GM18870 (cell line): ENCODE measurements around the gene CD109.
"Not testable (repeated sequence)": the region's sequence is repeated elsewhere in the genome, so short reads cannot be mapped to it uniquely, and the experiment has no call there.

Experiments used
- ATAC-seq: cut with Tn5 transposase; IDR thresholded peaks from one replicate; pipeline ENCODE4 v1.9.1; 2021; ENCODE audit warnings: moderate library complexity; ENCODE audit not compliant: unreplicated experiment

The CD109 gene

GRCh38 chr6:73851048-73851447 is 155.0 kb downstream of the CD109 start:
- not testable (repeated sequence) for ATAC-seq

- no peak for ATAC-seq
Observed at GRCh38 chr6:73854998-73855718, 159.2 kb downstream of the CD109 start.

- ATAC-seq: no peak
Observed at GRCh38 chr6:73857341-73857890, 161.4 kb downstream of the CD109 start.

- ATAC-seq: no peak
Observed at GRCh38 chr6:73858376-73858775, 162.4 kb downstream of the CD109 start.

- ATAC-seq: no peak
Observed at GRCh38 chr6:73860303-73860702, 164.3 kb downstream of the CD109 start.

GRCh38 chr6:73866305-73866704 is 170.3 kb downstream of the CD109 start:
- ATAC-seq: peak; percentile 72

GRCh38 chr6:73867411-73867810 is 171.4 kb downstream of the CD109 start:
- ATAC-seq: no peak

GRCh38 chr6:73870907-73871306 is 174.9 kb downstream of the CD109 start:
- ATAC-seq: no peak

GRCh38 chr6:73873081-73873480 is 177.1 kb downstream of the CD109 start:
- no peak for ATAC-seq
